GM21825 (cell line): ENCODE measurements around the gene SNRNP35.
"Not testable (repeated sequence)": the region's sequence is repeated elsewhere in the genome, so short reads cannot be mapped to it uniquely, and the experiment has no call there.

Experiments used
- ATAC-seq: cut with Tn5 transposase; IDR thresholded peaks from one replicate; pipeline ENCODE4 v1.9.1; 2021; ENCODE audit warnings: mild to moderate bottlenecking, moderate library complexity; ENCODE audit not compliant: unreplicated experiment

Gene SNRNP35

GRCh38 chr12:123457980-123458779, at the start of gene SNRNP35:
Gene SNRNP35 (plus strand): TSS chr12:123458139. CDS start chr12:123465541, 7,402 bp downstream.
- peak; percentile 63 for ATAC-seq

- ATAC-seq, result not testable (repeated sequence)
Observed at GRCh38 chr12:123408619-123409018, 49.3 kb upstream of the SNRNP35 start.

- not testable (repeated sequence) for ATAC-seq
Observed at GRCh38 chr12:123409284-123410040, 48.5 kb upstream of the SNRNP35 start.

GRCh38 chr12:123410041-123410412, 47.9 kb upstream of the SNRNP35 start:
- no peak for ATAC-seq

- ATAC-seq, result no peak
Observed at GRCh38 chr12:123421314-123421713, 36.6 kb upstream of the SNRNP35 start.

GRCh38 chr12:123427036-123427769, 30.7 kb upstream of the SNRNP35 start:
- ATAC-seq, result peak; percentile 92

- ATAC-seq, result no peak
Observed at GRCh38 chr12:123428591-123428990, 29.3 kb upstream of the SNRNP35 start.

- not testable (repeated sequence) for ATAC-seq
Observed at GRCh38 chr12:123429101-123429500, 28.8 kb upstream of the SNRNP35 start.

GRCh38 chr12:123431951-123432817, 25.8 kb upstream of the SNRNP35 start:
- not testable (repeated sequence) for ATAC-seq

- ATAC-seq, result no peak
Observed at GRCh38 chr12:123433615-123434014, 24.3 kb upstream of the SNRNP35 start.

GRCh38 chr12:123435636-123436016, 22.3 kb upstream of the SNRNP35 start:
- no peak for ATAC-seq

- ATAC-seq, result peak; percentile 69
Observed at GRCh38 chr12:123436017-123436964, 21.6 kb upstream of the SNRNP35 start, which contains the start of gene RILPL2. Gene RILPL2 (minus strand): TSS chr12:123436684. CDS start chr12:123436420, 264 bp downstream.

GRCh38 chr12:123441523-123442164, 16.3 kb upstream of the SNRNP35 start:
- peak; percentile 51 for ATAC-seq

GRCh38 chr12:123442774-123443173, 15.2 kb upstream of the SNRNP35 start:
- no peak for ATAC-seq

GRCh38 chr12:123444092-123445026, 13.6 kb upstream of the SNRNP35 start:
- ATAC-seq, result no peak

GRCh38 chr12:123445388-123446332, 12.3 kb upstream of the SNRNP35 start:
- ATAC-seq, result no peak
